ENCODE data around the gene TOP2A. TPM values are rescaled to one million over a fixed set of nuclear protein-coding genes. Genes with fewer than 3 reads are reported as not detected.
A peak's percentile ranks its signal among the peaks of the same experiment; 100 is the strongest.

Gene TOP2A
- total RNA-seq, 1 experiment from 2014 or later, result 141 TPM

DNA sequence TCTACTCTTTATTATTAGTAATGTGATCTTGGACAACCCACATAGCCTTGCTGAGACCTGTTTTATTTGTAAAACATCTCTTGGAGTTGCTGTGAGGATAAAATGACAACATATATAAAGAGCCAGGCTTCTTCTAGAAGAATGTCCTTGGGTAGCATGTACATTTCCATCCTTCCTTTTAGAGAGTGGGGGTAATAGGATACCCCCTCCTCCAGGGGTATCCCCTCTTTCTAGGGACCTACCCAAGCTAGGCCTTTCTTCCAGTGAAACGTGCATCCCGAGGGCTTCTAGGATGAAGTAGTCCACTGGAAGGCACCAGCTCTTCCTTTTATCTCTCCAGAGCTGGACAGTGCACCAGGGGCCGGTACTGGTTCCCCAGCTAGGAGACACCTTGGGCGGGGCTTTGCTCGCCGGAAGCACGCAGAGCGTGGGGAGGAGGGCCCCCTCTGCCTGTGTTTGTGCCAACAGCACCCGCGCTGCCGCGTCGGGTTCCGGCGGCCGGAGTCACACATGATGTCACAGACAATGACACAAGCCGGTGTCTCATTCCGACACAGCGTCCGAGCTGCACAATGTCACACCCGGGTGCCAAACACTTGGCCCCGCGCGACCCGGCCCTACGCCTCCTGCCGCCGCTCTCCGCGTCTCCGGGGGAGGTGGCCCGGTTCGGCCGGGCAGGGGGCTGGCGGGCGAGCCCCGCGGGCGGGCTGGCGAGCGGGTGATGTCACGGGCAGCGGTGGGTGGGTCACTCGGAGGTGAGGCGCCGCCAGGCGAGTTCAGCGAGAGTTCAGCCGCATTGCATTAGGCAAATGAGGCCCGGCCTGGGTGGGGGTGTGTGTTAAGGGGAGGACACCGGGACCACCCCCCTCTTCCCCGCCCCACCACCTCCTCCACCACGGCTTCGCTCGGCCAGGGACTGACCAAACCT lies 76.6 kb downstream of the TOP2A start:
- DNase-seq (ENCODE audit: low read depth, low spot score) (peak; percentile 79), ATAC-seq (peak; percentile 80)
- Histone ChIP-seq H3K9ac (ENCODE audit: low read length) (peak overlapping the region; percentile 73), H3K9me2 (ENCODE audit: insufficient read depth) (no peaks in the 10 kb centered on the region), H3K9me3 (ENCODE audit: control insufficient read depth in 1 of 2, insufficient read depth in 1 of 2, low read depth in 1 of 2, low read length in 2 of 2) (no peaks in the 10 kb centered on the region), H2AFZ (ENCODE audit: low read depth, low read length, poor library complexity, severe bottlenecking) (no peak overlapping the region), H3K4me1 (ENCODE audit: control insufficient read depth in 1 of 2, insufficient read depth in 2 of 2, low read length in 2 of 2) (peaks cover 24 to 60% of the 10 kb centered on the region in 2 experiments), H3K4me2 (ENCODE audit: low read length) (peak overlapping the region; percentile 80), H3K27ac (ENCODE audit: low read depth, low read length) (peak overlapping the region; percentile 72), H3K4me3 (replicated peaks in 1 of 2; ENCODE audit: low read depth in 1 of 2, low read length in 2 of 2) (peak overlapping the region; percentile 60 to 68), H3K27me3 (ENCODE audit: insufficient read depth, low read length) (no peaks in the 10 kb centered on the region), H3K36me3 (ENCODE audit: control insufficient read depth in 1 of 2, insufficient read depth in 2 of 2, low read length in 2 of 2) (peaks cover 0 to 4% of the 10 kb centered on the region in 2 experiments; a peak in 1 of 4 replicates), H4K20me1 (ENCODE audit: insufficient read depth) (no peaks in the 10 kb centered on the region; the same call in 1 of the 2 replicates), H3K79me2 (ENCODE audit: insufficient read depth, low read length) (peaks cover 85% of the 10 kb centered on the region)
- BruUV-seq (replicated peaks), result no TSS peak
- RAD21 ChIA-PET (ENCODE audit: low non-redundant PET in 1 of 2, low total read pairs in 2 of 2, uncharacterized antibody in 2 of 2, unreplicated experiment in 2 of 2), result interaction anchor here (0.5 to 1.0 kb wide), 2 partner anchors 17 to 24 kb away, joined by 3 read pairs; no protein-coding TSS in a partner anchor
- CTCF ChIA-PET, result interaction anchor here (0.8 to 1.2 kb wide), 2 partner anchors 10 to 274 kb away, joined by 3 read pairs; no protein-coding TSS in a partner anchor
- intact Hi-C loops (cut with micrococcal nuclease), result loop anchor here (2.0 kb wide), 1 partner anchor 22 kb away; no protein-coding TSS in a partner anchor
- POLR2A ChIA-PET, result interaction anchor here (0.9 to 1.4 kb wide), 3 partner anchors 12 to 58 kb away, joined by 3 read pairs; no protein-coding TSS in a partner anchor
- TF ChIP-seq SP1 (IDR thresholded peaks at IDR 0.05; ENCODE audit: low read depth), result no peak; the same call in 1 of the 2 replicates
- TF ChIP-seq, protein P1, sequence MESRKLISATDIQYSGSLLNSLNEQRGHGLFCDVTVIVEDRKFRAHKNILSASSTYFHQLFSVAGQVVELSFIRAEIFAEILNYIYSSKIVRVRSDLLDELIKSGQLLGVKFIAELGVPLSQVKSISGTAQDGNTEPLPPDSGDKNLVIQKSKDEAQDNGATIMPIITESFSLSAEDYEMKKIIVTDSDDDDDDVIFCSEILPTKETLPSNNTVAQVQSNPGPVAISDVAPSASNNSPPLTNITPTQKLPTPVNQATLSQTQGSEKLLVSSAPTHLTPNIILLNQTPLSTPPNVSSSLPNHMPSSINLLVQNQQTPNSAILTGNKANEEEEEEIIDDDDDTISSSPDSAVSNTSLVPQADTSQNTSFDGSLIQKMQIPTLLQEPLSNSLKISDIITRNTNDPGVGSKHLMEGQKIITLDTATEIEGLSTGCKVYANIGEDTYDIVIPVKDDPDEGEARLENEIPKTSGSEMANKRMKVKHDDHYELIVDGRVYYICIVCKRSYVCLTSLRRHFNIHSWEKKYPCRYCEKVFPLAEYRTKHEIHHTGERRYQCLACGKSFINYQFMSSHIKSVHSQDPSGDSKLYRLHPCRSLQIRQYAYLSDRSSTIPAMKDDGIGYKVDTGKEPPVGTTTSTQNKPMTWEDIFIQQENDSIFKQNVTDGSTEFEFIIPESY (IDR thresholded peaks at IDR 0.05; ENCODE audit: extremely low read depth, insufficient replicate concordance, low read length), result no peak
- peak; percentile 16 for TF ChIP-seq YY1 (IDR thresholded peaks at IDR 0.05; ENCODE audit: extremely low read depth, insufficient replicate concordance, low read depth, low read length)
- no peak for TF ChIP-seq JUND (IDR thresholded peaks at IDR 0.05)
- TF ChIP-seq EZH2 (IDR thresholded peaks at IDR 0.05), result no peak
- TF ChIP-seq TCF7L2 (IDR thresholded peaks at IDR 0.05; ENCODE audit: borderline replicate concordance, extremely low read depth, insufficient read depth, insufficient read length), result peak; percentile 57
- TF ChIP-seq EGR1 (IDR thresholded peaks at IDR 0.05; ENCODE audit: low read depth), result no peak
- TF ChIP-seq, protein P2, sequence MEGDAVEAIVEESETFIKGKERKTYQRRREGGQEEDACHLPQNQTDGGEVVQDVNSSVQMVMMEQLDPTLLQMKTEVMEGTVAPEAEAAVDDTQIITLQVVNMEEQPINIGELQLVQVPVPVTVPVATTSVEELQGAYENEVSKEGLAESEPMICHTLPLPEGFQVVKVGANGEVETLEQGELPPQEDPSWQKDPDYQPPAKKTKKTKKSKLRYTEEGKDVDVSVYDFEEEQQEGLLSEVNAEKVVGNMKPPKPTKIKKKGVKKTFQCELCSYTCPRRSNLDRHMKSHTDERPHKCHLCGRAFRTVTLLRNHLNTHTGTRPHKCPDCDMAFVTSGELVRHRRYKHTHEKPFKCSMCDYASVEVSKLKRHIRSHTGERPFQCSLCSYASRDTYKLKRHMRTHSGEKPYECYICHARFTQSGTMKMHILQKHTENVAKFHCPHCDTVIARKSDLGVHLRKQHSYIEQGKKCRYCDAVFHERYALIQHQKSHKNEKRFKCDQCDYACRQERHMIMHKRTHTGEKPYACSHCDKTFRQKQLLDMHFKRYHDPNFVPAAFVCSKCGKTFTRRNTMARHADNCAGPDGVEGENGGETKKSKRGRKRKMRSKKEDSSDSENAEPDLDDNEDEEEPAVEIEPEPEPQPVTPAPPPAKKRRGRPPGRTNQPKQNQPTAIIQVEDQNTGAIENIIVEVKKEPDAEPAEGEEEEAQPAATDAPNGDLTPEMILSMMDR (IDR thresholded peaks at IDR 0.05 in 2 of 3, conservative IDR thresholded peaks at IDR 0.05 in 1 of 3; ENCODE audit: borderline replicate concordance in 1 of 3, insufficient read depth in 1 of 3, low read depth in 2 of 3, low read length in 2 of 3), result no peak
- no peak for TF ChIP-seq ZFX (IDR thresholded peaks at IDR 0.05)
- no peak; the same call in 1 of the 2 replicates for TF ChIP-seq SRF (IDR thresholded peaks at IDR 0.05; ENCODE audit: low read depth)
- TF ChIP-seq POLR2A (IDR thresholded peaks at IDR 0.05; ENCODE audit: borderline replicate concordance, extremely low read depth, insufficient read depth, insufficient read length), result no peak
- peak; percentile 57 for TF ChIP-seq POLR2AphosphoS5 (IDR thresholded peaks at IDR 0.05; ENCODE audit: low read depth, low read length)
- TF ChIP-seq, protein P3, sequence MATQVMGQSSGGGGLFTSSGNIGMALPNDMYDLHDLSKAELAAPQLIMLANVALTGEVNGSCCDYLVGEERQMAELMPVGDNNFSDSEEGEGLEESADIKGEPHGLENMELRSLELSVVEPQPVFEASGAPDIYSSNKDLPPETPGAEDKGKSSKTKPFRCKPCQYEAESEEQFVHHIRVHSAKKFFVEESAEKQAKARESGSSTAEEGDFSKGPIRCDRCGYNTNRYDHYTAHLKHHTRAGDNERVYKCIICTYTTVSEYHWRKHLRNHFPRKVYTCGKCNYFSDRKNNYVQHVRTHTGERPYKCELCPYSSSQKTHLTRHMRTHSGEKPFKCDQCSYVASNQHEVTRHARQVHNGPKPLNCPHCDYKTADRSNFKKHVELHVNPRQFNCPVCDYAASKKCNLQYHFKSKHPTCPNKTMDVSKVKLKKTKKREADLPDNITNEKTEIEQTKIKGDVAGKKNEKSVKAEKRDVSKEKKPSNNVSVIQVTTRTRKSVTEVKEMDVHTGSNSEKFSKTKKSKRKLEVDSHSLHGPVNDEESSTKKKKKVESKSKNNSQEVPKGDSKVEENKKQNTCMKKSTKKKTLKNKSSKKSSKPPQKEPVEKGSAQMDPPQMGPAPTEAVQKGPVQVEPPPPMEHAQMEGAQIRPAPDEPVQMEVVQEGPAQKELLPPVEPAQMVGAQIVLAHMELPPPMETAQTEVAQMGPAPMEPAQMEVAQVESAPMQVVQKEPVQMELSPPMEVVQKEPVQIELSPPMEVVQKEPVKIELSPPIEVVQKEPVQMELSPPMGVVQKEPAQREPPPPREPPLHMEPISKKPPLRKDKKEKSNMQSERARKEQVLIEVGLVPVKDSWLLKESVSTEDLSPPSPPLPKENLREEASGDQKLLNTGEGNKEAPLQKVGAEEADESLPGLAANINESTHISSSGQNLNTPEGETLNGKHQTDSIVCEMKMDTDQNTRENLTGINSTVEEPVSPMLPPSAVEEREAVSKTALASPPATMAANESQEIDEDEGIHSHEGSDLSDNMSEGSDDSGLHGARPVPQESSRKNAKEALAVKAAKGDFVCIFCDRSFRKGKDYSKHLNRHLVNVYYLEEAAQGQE (IDR thresholded peaks at IDR 0.05; ENCODE audit: low read depth), result no peak
- TF ChIP-seq ZNF274 (IDR thresholded peaks at IDR 0.05; ENCODE audit: low read depth, low read length), result no peak
- TF ChIP-seq, protein P4, sequence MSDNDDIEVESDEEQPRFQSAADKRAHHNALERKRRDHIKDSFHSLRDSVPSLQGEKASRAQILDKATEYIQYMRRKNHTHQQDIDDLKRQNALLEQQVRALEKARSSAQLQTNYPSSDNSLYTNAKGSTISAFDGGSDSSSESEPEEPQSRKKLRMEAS (IDR thresholded peaks at IDR 0.05), result peak; percentile 74
- no peak for TF ChIP-seq ELF1 (IDR thresholded peaks at IDR 0.05; ENCODE audit: borderline replicate concordance, low read depth)
- no peak for TF ChIP-seq RAD21 (IDR thresholded peaks at IDR 0.05; ENCODE audit: low read depth)
